SJCRH30 (cell line): ENCODE measurements around the gene CAND1. TPM values are rescaled to one million over a fixed set of nuclear protein-coding genes. Genes with fewer than 3 reads are reported as not detected.
A peak's percentile ranks its signal among the peaks of the same experiment; 100 is the strongest.

Experiments
- DNase-seq, 2 experiments: peaks; one replicate each; pipeline ENCODE4 v3.0.0-alpha.2; 2015 to 2020
- H3K27ac ChIP-seq: fragments of 250-450 bp; sonication (Bioruptor Pico); 2 replicates; pipeline ENCODE4 v1.5.1; 2020; ENCODE audit warnings: mild to moderate bottlenecking, moderate library complexity
- H3K27me3 ChIP-seq: fragments of 250-450 bp; sonication (Bioruptor Pico); 2 replicates; pipeline ENCODE4 v1.5.1; 2020; ENCODE audit warnings: mild to moderate bottlenecking, moderate library complexity
- H3K36me3 ChIP-seq: fragments of 250-450 bp; sonication (Bioruptor Pico); 2 replicates; pipeline ENCODE4 v1.5.1; 2020; ENCODE audit warnings: mild to moderate bottlenecking, moderate library complexity
- H3K4me1 ChIP-seq: fragments of 250-450 bp; sonication (Bioruptor Pico); 2 replicates; pipeline ENCODE4 v1.5.1; 2020; ENCODE audit warnings: mild to moderate bottlenecking, moderate library complexity
- H3K4me3 ChIP-seq: fragments of 250-450 bp; sonication (Bioruptor Pico); 2 replicates; pipeline ENCODE4 v1.5.1; 2020; ENCODE audit warnings: mild to moderate bottlenecking, moderate library complexity
- H3K9me3 ChIP-seq: fragments of 250-450 bp; sonication (Bioruptor Pico); replicated peaks from 2 replicates; pipeline ENCODE4 v1.5.1; 2020; ENCODE audit warnings: mild to moderate bottlenecking, moderate library complexity
- total RNA-seq: library from RNA; depleted of rRNA; stranded (reverse); fragments of >200 nt; shearing (Covaris generic); gene quantifications from 2 replicates; pipeline ENCODE4 v1.2.3, GENCODE V29; 2014

The CAND1 gene
- total RNA-seq, 1 experiment from 2014 or later: 173 TPM

GRCh38 chr12:67299926-67300325, 30.8 kb downstream of the CAND1 start:
- H3K9me3 ChIP-seq: no peaks in the 10 kb centered on the region
- no peaks in the 10 kb centered on the region for H3K4me1 ChIP-seq
- H3K36me3 ChIP-seq: peaks cover 76% of the 10 kb centered on the region
- no peak overlapping the region for H3K4me3 ChIP-seq
- DNase-seq: no peak
- H3K27me3 ChIP-seq: no peaks in the 10 kb centered on the region
- H3K27ac ChIP-seq: no peak overlapping the region

GRCh38 chr12:67302162-67302561, 33.0 kb downstream of the CAND1 start:
- no peaks in the 10 kb centered on the region for H3K4me1 ChIP-seq
- no peaks in the 10 kb centered on the region for H3K9me3 ChIP-seq
- H3K27me3 ChIP-seq: no peaks in the 10 kb centered on the region
- no peak overlapping the region for H3K27ac ChIP-seq
- no peak overlapping the region for H3K4me3 ChIP-seq
- no peak for DNase-seq
- H3K36me3 ChIP-seq: peaks cover 82% of the 10 kb centered on the region

- peaks cover 81% of the 10 kb centered on the region for H3K36me3 ChIP-seq
- H3K27ac ChIP-seq: no peak overlapping the region
- H3K4me1 ChIP-seq: no peaks in the 10 kb centered on the region
- H3K4me3 ChIP-seq: no peak overlapping the region
- H3K27me3 ChIP-seq: no peaks in the 10 kb centered on the region
- no peak for DNase-seq
- no peaks in the 10 kb centered on the region for H3K9me3 ChIP-seq
These were observed 36.4 kb downstream of the CAND1 start for GRCh38 chr12:67305544-67305943.

GRCh38 chr12:67306712-67307111, 37.6 kb downstream of the CAND1 start:
- Histone ChIP-seq H3K9me3 (no peaks in the 10 kb centered on the region), H3K4me3 (no peak overlapping the region), H3K4me1 (no peaks in the 10 kb centered on the region), H3K36me3 (peaks cover 90% of the 10 kb centered on the region), H3K27ac (no peak overlapping the region), H3K27me3 (no peaks in the 10 kb centered on the region)
- no peak for DNase-seq

- Histone ChIP-seq H3K4me1 (no peaks in the 10 kb centered on the region), H3K36me3 (peaks cover 54% of the 10 kb centered on the region), H3K27me3 (no peaks in the 10 kb centered on the region), H3K9me3 (no peaks in the 10 kb centered on the region), H3K27ac (no peak overlapping the region), H3K4me3 (no peak overlapping the region)
- no peak for DNase-seq
These were observed 46.5 kb downstream of the CAND1 start for GRCh38 chr12:67315661-67316060.

GRCh38 chr12:67318786-67319185, 49.6 kb downstream of the CAND1 start:
- Histone ChIP-seq H3K27me3 (no peaks in the 10 kb centered on the region), H3K4me1 (no peaks in the 10 kb centered on the region), H3K4me3 (no peak overlapping the region), H3K9me3 (no peaks in the 10 kb centered on the region), H3K27ac (no peak overlapping the region), H3K36me3 (peaks cover 33% of the 10 kb centered on the region)
- DNase-seq: no peak

GRCh38 chr12:67319936-67320335, 50.8 kb downstream of the CAND1 start:
- no peak for DNase-seq
- Histone ChIP-seq H3K4me1 (no peaks in the 10 kb centered on the region), H3K27me3 (no peaks in the 10 kb centered on the region)

GRCh38 chr12:67320614-67321295, 51.6 kb downstream of the CAND1 start:
- no peak overlapping the region for H3K27ac ChIP-seq
- H3K4me3 ChIP-seq: no peak overlapping the region
- H3K36me3 ChIP-seq: peaks cover 20% of the 10 kb centered on the region
- no peak for DNase-seq
- no peaks in the 10 kb centered on the region for H3K27me3 ChIP-seq
- H3K4me1 ChIP-seq: no peaks in the 10 kb centered on the region
- H3K9me3 ChIP-seq: 0 out of 2 replicates have a peak, but pooled peaks cover 6% of the 10 kb centered on the region

More at GRCh38 chr12:67319936-67320335, 50.8 kb downstream of the CAND1 start:
- H3K9me3 ChIP-seq: 0 out of 2 replicates have a peak, but pooled peaks cover 3% of the 10 kb centered on the region
- no peak overlapping the region for H3K27ac ChIP-seq
- H3K4me3 ChIP-seq: no peak overlapping the region
- peaks cover 21% of the 10 kb centered on the region for H3K36me3 ChIP-seq

GRCh38 chr12:67322580-67322979, 53.4 kb downstream of the CAND1 start:
- no peak overlapping the region for H3K27ac ChIP-seq
- H3K4me3 ChIP-seq: no peak overlapping the region
- H3K36me3 ChIP-seq: peaks cover 8% of the 10 kb centered on the region
- no peak for DNase-seq
- peaks cover 7% of the 10 kb centered on the region for H3K4me1 ChIP-seq
- H3K9me3 ChIP-seq: 0 out of 2 replicates have a peak, but pooled peaks cover 6% of the 10 kb centered on the region
- no peaks in the 10 kb centered on the region for H3K27me3 ChIP-seq

- Histone ChIP-seq H3K36me3 (peaks cover 8% of the 10 kb centered on the region), H3K27me3 (no peaks in the 10 kb centered on the region), H3K9me3 (0 out of 2 replicates have a peak, but pooled peaks cover 6% of the 10 kb centered on the region), H3K4me3 (no peak overlapping the region), H3K27ac (no peak overlapping the region), H3K4me1 (peaks cover 11% of the 10 kb centered on the region)
- no peak for DNase-seq
These were observed 53.8 kb downstream of the CAND1 start for GRCh38 chr12:67323007-67323406.

GRCh38 chr12:67326637-67327036, 57.5 kb downstream of the CAND1 start:
- H3K27me3 ChIP-seq: no peaks in the 10 kb centered on the region
- 0 out of 2 replicates have a peak, but pooled peaks cover 6% of the 10 kb centered on the region for H3K9me3 ChIP-seq
- peaks cover 8% of the 10 kb centered on the region for H3K36me3 ChIP-seq
- no peak for DNase-seq
- peaks cover 12% of the 10 kb centered on the region for H3K4me1 ChIP-seq
- no peak overlapping the region for H3K4me3 ChIP-seq
- no peak overlapping the region for H3K27ac ChIP-seq

- peak overlapping the region; percentile 15 for H3K27ac ChIP-seq
- no peaks in the 10 kb centered on the region for H3K27me3 ChIP-seq
- DNase-seq: peak; percentile 81 to 94
- peaks cover 12% of the 10 kb centered on the region for H3K4me1 ChIP-seq
- H3K4me3 ChIP-seq: no peak overlapping the region
- 0 out of 2 replicates have a peak, but pooled peaks cover 6% of the 10 kb centered on the region for H3K9me3 ChIP-seq
- H3K36me3 ChIP-seq: peaks cover under 1% of the 10 kb centered on the region; the same call in 1 of the 2 replicates
These were observed 58.3 kb downstream of the CAND1 start for GRCh38 chr12:67327466-67327865.

- no peak overlapping the region for H3K4me3 ChIP-seq
- peaks cover 12% of the 10 kb centered on the region for H3K4me1 ChIP-seq
- DNase-seq: no peak
- H3K9me3 ChIP-seq: no peaks in the 10 kb centered on the region
- H3K36me3 ChIP-seq: no peaks in the 10 kb centered on the region
- H3K27me3 ChIP-seq: no peaks in the 10 kb centered on the region
- H3K27ac ChIP-seq: no peak overlapping the region
These were observed 62.0 kb downstream of the CAND1 start for GRCh38 chr12:67331123-67331522.

GRCh38 chr12:67331828-67332227, 62.7 kb downstream of the CAND1 start:
- no peaks in the 10 kb centered on the region for H3K27me3 ChIP-seq
- no peaks in the 10 kb centered on the region for H3K9me3 ChIP-seq
- DNase-seq: no peak
- no peak overlapping the region for H3K4me3 ChIP-seq
- H3K36me3 ChIP-seq: no peaks in the 10 kb centered on the region
- H3K4me1 ChIP-seq: peaks cover 12% of the 10 kb centered on the region
- H3K27ac ChIP-seq: no peak overlapping the region

GRCh38 chr12:67333649-67334048, 64.5 kb downstream of the CAND1 start:
- H3K36me3 ChIP-seq: no peaks in the 10 kb centered on the region
- H3K27ac ChIP-seq: no peak overlapping the region
- H3K4me1 ChIP-seq: no peaks in the 10 kb centered on the region
- DNase-seq: no peak
- no peaks in the 10 kb centered on the region for H3K27me3 ChIP-seq
- H3K9me3 ChIP-seq: peaks cover 7% of the 10 kb centered on the region
- no peak overlapping the region for H3K4me3 ChIP-seq

- Histone ChIP-seq H3K27me3 (no peaks in the 10 kb centered on the region), H3K4me3 (no peak overlapping the region), H3K9me3 (peaks cover 9% of the 10 kb centered on the region), H3K4me1 (no peaks in the 10 kb centered on the region), H3K27ac (no peak overlapping the region), H3K36me3 (no peaks in the 10 kb centered on the region)
- DNase-seq: no peak
These were observed 69.3 kb downstream of the CAND1 start for GRCh38 chr12:67338426-67338825.
